GM23338 (cell line): ENCODE data around the gene GNPDA1. TPM values are rescaled to one million over a fixed set of nuclear protein-coding genes. Genes with fewer than 3 reads are reported as not detected.
A peak's percentile ranks its signal among the peaks of the same experiment; 100 is the strongest.

Experiments used
- ATAC-seq: fragments of 200-7000 bp; cut with Tn5 transposase; 3 replicates; pipeline ENCODE4 v1.9.1; 2020
- DNase-seq: peaks from one replicate; pipeline ENCODE4 v3.0.0-alpha.2; 2015; ENCODE audit warnings: low spot score
- H2AFZ ChIP-seq: fragments of 200-600 bp; sonication (generic); 2 replicates; pipeline ENCODE4 v1.8.0; 2016; ENCODE audit warnings: antibody characterized with exemption, mild to moderate bottlenecking, moderate library complexity
- H3F3A ChIP-seq: fragments of 200-600 bp; sonication (generic); replicated peaks from 2 replicates; pipeline ENCODE4 v1.8.0; 2017; ENCODE audit warnings: antibody characterized with exemption, mixed run types, low read depth
- H3K27ac ChIP-seq: fragments of 200-600 bp; sonication (generic); 2 replicates; pipeline ENCODE4 v1.6.1; 2016; ENCODE audit warnings: low read depth
- H3K27me3 ChIP-seq: fragments of 200-600 bp; sonication (generic); 2 replicates; pipeline ENCODE4 v1.8.0; 2016; ENCODE audit warnings: mild to moderate bottlenecking, mixed run types, moderate library complexity; ENCODE audit not compliant: insufficient read depth
- H3K36me3 ChIP-seq: fragments of 200-600 bp; sonication (generic); 2 replicates; pipeline ENCODE4 v1.8.0; 2016; ENCODE audit warnings: mild to moderate bottlenecking; ENCODE audit not compliant: insufficient read depth
- H3K4me1 ChIP-seq: fragments of 200-600 bp; sonication (generic); 2 replicates; pipeline ENCODE4 v1.8.0; 2016; ENCODE audit warnings: mild to moderate bottlenecking, moderate library complexity; ENCODE audit not compliant: insufficient read depth
- H3K4me2 ChIP-seq: fragments of 200-600 bp; sonication (generic); 2 replicates; pipeline ENCODE4 v1.7.1; 2017; ENCODE audit warnings: mixed run types
- H3K4me3 ChIP-seq: fragments of 200-600 bp; sonication (generic); 2 replicates; pipeline ENCODE4 v1.6.1; 2016; ENCODE audit warnings: mixed run types
- H3K79me2 ChIP-seq: fragments of 200-600 bp; sonication (generic); replicated peaks from 2 replicates; pipeline ENCODE4 v1.8.0; 2017; ENCODE audit warnings: mild to moderate bottlenecking; ENCODE audit not compliant: insufficient read depth
- H3K9me2 ChIP-seq: fragments of 200-600 bp; sonication (generic); 2 replicates; pipeline ENCODE4 v1.8.0; 2017; ENCODE audit not compliant: insufficient read depth
- H4K20me1 ChIP-seq: fragments of 200-600 bp; sonication (generic); replicated peaks from 2 replicates; pipeline ENCODE4 v1.8.0; 2017; ENCODE audit warnings: mild to moderate bottlenecking; ENCODE audit not compliant: insufficient read depth
- H3K27ac Mint-ChIP-seq: 2 replicates; pipeline ENCODE4 v1.8.0; 2020; ENCODE audit warnings: inconsistent platforms, mild to moderate bottlenecking, moderate library complexity, mixed read lengths
- H3K27me3 Mint-ChIP-seq: 3 replicates; pipeline ENCODE4 v1.8.0; 2022; ENCODE audit warnings: low read depth, mild to moderate bottlenecking, moderate library complexity, mixed read lengths, inconsistent platforms; ENCODE audit not compliant: insufficient read depth, poor library complexity
- H3K36me3 Mint-ChIP-seq: 3 replicates; pipeline ENCODE4 v1.8.0; 2021; ENCODE audit warnings: low read depth, mild to moderate bottlenecking, inconsistent platforms, moderate library complexity, mixed read lengths
- H3K4me1 Mint-ChIP-seq: 3 replicates; pipeline ENCODE4 v1.8.0; 2020; ENCODE audit warnings: mild to moderate bottlenecking, inconsistent platforms, mixed read lengths
- H3K4me3 Mint-ChIP-seq: 3 replicates; pipeline ENCODE4 v1.8.0; 2021; ENCODE audit warnings: moderate library complexity, mild to moderate bottlenecking, inconsistent platforms, mixed read lengths
- H3K9me3 Mint-ChIP-seq: 3 replicates; pipeline ENCODE4 v1.8.0; 2020; ENCODE audit warnings: moderate library complexity, mild to moderate bottlenecking, inconsistent platforms, mixed read lengths
- CREB1 ChIP-seq: fragments of 250-450 bp; sonication (Bioruptor Pico); IDR thresholded peaks from 2 replicates; pipeline ENCODE4 v1.5.0; 2020; ENCODE audit warnings: low read depth, mild to moderate bottlenecking, moderate library complexity
- EZH2 ChIP-seq: fragments of 200-600 bp; sonication (generic); IDR thresholded peaks from one replicate; pipeline ENCODE4 v1.8.0; 2017; ENCODE audit warnings: antibody characterized with exemption, mild to moderate bottlenecking, low read depth; ENCODE audit not compliant: unreplicated experiment
- EZH2phosphoT487 ChIP-seq: fragments of 200-600 bp; sonication (generic); IDR thresholded peaks from one replicate; pipeline ENCODE4 v1.8.1; 2018; ENCODE audit warnings: antibody characterized with exemption; ENCODE audit not compliant: unreplicated experiment
- POLR2AphosphoS5 ChIP-seq: IDR thresholded peaks from 2 replicates; pipeline ENCODE4 v1.6.1; 2016; ENCODE audit warnings: antibody characterized with exemption, low read depth
- ZNF114 ChIP-seq: fragments of 250-450 bp; sonication (Bioruptor Pico); IDR thresholded peaks from 2 replicates; pipeline ENCODE4 v1.5.0; 2020; ENCODE audit warnings: mild to moderate bottlenecking, moderate library complexity
- ZNF331 ChIP-seq: fragments of 250-450 bp; sonication (Bioruptor Pico); IDR thresholded peaks from 2 replicates; pipeline ENCODE4 v1.5.0; 2020; ENCODE audit warnings: low read depth, mild to moderate bottlenecking, moderate library complexity
- polyA plus RNA-seq: library from polyadenylated mRNA; unstranded; fragments of >200 nt; fragmentation: Nextera tagmentation; extraction: Ambion mirVana; gene quantifications from 2 replicates; pipeline ENCODE4 v1.2.1, GENCODE V29; 2016
- total RNA-seq: library from RNA; depleted of rRNA; stranded (reverse); fragments of >200 nt; shearing (Covaris generic); gene quantifications from 2 replicates; pipeline ENCODE4 v1.2.3, GENCODE V29; 2014
- TF ChIP-seq, protein P1 (sequence below), 2 experiments: fragments of 200-600 bp in 1 of 2; sonication (generic) in 1 of 2; conservative IDR thresholded peaks; 2 replicates each; pipeline versions ENCODE4 v1.5.1 to v1.6.1; 2016 to 2017; ENCODE audit warnings: antibody characterized with exemption in 2 of 2, low read depth in 2 of 2, mild to moderate bottlenecking in 2 of 2, moderate library complexity in 1 of 2
- TF ChIP-seq, protein P2 (sequence below): IDR thresholded peaks from one replicate; pipeline ENCODE4 v1.6.1; 2018; ENCODE audit warnings: antibody characterized with exemption; ENCODE audit not compliant: unreplicated experiment
- TF ChIP-seq, protein P3 (sequence below): IDR thresholded peaks from 2 replicates; pipeline ENCODE4 v1.6.1; 2016; ENCODE audit warnings: antibody characterized with exemption

Gene GNPDA1
- total and polyA plus RNA-seq, 2 experiments from 2014 or later, result 47.6 to 117 TPM

DNA sequence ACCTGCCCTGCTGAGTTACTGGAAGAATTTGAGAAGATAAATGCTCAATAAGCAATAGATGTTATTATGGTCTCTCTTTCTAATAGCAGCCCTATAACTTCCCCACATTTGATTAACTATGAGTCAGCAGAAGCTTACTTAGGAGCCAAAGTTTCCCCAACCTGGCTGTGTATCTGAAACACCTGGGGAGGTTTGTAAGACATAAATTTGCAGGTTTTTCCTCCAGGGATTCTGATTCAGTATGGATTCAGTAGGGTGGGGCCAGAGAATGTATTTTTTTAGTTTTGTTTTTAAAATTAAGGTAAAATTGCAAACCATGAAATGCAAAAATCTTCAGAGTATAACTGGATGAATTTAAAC lies 44.9 kb upstream of the GNPDA1 start (continued):
- TF ChIP-seq, protein P1, sequence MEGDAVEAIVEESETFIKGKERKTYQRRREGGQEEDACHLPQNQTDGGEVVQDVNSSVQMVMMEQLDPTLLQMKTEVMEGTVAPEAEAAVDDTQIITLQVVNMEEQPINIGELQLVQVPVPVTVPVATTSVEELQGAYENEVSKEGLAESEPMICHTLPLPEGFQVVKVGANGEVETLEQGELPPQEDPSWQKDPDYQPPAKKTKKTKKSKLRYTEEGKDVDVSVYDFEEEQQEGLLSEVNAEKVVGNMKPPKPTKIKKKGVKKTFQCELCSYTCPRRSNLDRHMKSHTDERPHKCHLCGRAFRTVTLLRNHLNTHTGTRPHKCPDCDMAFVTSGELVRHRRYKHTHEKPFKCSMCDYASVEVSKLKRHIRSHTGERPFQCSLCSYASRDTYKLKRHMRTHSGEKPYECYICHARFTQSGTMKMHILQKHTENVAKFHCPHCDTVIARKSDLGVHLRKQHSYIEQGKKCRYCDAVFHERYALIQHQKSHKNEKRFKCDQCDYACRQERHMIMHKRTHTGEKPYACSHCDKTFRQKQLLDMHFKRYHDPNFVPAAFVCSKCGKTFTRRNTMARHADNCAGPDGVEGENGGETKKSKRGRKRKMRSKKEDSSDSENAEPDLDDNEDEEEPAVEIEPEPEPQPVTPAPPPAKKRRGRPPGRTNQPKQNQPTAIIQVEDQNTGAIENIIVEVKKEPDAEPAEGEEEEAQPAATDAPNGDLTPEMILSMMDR (conservative IDR thresholded peaks at IDR 0.05; ENCODE audit: low read depth in 2 of 2), result no peak
- TF ChIP-seq ZNF114 (CRISPR knock-in tag), result no peak

DNA sequence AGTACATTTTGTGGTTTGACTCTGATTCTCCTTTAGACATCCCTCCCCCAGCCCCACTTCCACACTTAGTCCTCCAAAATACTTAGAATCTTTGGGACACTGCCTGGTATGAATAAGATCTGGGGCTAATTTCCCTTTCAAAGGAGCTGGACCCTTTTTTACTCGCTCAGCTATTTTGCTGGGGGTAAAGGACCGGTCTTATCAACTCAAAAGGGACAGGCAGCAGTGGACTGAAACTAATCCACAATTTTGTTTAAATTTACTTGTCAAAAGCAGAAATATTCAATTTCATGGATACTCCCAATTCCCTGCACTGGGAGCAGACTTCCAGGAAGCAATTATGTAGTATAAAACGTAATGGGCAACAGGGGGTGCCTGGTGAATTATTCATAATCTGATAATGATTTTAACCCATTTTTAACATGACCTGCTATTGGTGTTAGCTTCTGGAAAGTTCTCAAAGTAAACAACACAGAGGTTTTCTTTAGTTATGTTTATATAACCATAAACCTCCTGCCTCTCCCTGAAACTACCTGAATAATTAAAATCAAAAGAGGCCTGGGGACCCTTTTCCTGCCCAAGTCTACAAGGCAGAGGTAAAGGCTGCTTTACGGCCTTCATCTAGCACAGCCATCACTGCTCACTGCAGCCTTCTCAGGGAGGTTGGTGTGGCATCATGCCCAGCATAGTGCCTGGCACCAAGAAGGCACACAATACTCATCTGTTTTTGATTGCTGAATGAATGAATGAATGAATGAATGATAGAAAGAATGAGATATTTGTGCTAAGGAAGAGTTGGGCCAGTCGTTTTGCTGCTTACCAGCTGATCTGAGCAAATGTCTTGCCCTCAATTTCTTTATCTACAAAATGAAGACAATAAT lies 44.2 kb upstream of the GNPDA1 start:
- ATAC-seq (no peak), DNase-seq (no peak)
- no peaks in the 10 kb centered on the region for H4K20me1 ChIP-seq
- H3K27ac ChIP-seq, result no peak overlapping the region
- no peak overlapping the region for H3K4me3 Mint-ChIP-seq
- no peaks in the 10 kb centered on the region for H3K9me2 ChIP-seq
- no peaks in the 10 kb centered on the region for H3K27me3 Mint-ChIP-seq
- H3K27me3 ChIP-seq, result no peaks in the 10 kb centered on the region
- no peak overlapping the region for H3K4me3 ChIP-seq
- TF ChIP-seq EZH2 (no peak), POLR2AphosphoS5 (no peak)
- no peaks in the 10 kb centered on the region for H3K36me3 ChIP-seq
- no peaks in the 10 kb centered on the region for H3K36me3 Mint-ChIP-seq
- H3K4me1 Mint-ChIP-seq, result peaks cover 23% of the 10 kb centered on the region
- H3K4me1 ChIP-seq, result peaks cover 16% of the 10 kb centered on the region
- no peaks in the 10 kb centered on the region for H3K79me2 ChIP-seq
- H3K4me2 ChIP-seq, result peak overlapping the region; percentile 56
- H3F3A ChIP-seq, result no peaks in the 10 kb centered on the region
- no peak overlapping the region for H3K27ac Mint-ChIP-seq
- no peaks in the 10 kb centered on the region; the same call in 2 of the 3 replicates for H3K9me3 Mint-ChIP-seq
- H2AFZ ChIP-seq, result peak overlapping the region; percentile 61; the same call in 1 of the 2 replicates

DNA sequence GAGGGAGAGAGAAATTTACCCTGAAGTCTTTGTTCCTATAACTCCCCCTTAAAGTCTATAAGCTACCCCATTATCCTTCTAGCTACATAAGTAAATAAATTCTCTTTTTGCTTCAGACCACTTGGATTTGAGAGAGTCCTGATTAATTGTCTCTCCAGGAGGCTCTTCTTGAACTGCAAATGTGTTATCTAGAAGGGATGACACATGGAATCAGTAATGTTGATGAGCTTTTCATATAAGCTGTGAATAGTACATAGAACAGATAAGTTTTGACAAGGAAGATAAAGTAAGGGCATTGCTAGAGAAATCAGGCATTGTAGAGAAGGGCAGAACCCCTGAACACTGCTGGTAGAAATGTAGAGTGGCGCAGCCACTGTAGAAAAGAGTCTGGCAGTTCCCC lies 42.5 kb upstream of the GNPDA1 start:
- H3K4me2 ChIP-seq, result no peak overlapping the region
- no peak overlapping the region for H3K27ac Mint-ChIP-seq
- H2AFZ ChIP-seq, result no peak overlapping the region
- no peak for DNase-seq
- no peak overlapping the region for H3K4me3 ChIP-seq
- no peaks in the 10 kb centered on the region for H3K9me2 ChIP-seq
- H3K79me2 ChIP-seq, result no peaks in the 10 kb centered on the region
- H3K36me3 Mint-ChIP-seq, result no peaks in the 10 kb centered on the region
- no peaks in the 10 kb centered on the region; the same call in 2 of the 3 replicates for H3K9me3 Mint-ChIP-seq
- no peak overlapping the region for H3K4me3 Mint-ChIP-seq
- H3F3A ChIP-seq, result no peaks in the 10 kb centered on the region
- no peaks in the 10 kb centered on the region for H4K20me1 ChIP-seq
- no peaks in the 10 kb centered on the region for H3K36me3 ChIP-seq
- H3K4me1 Mint-ChIP-seq, result peaks cover 23% of the 10 kb centered on the region
- no peak overlapping the region for H3K27ac ChIP-seq
- H3K27me3 Mint-ChIP-seq, result no peaks in the 10 kb centered on the region
- no peaks in the 10 kb centered on the region for H3K27me3 ChIP-seq
- H3K4me1 ChIP-seq, result peaks cover 16% of the 10 kb centered on the region
- ATAC-seq, result no peak
- TF ChIP-seq ZNF331 (CRISPR knock-in tag) (no peak), CREB1 (no peak), POLR2AphosphoS5 (no peak), ZNF114 (CRISPR knock-in tag) (no peak), EZH2phosphoT487 (no peak)
- TF ChIP-seq, protein P2, sequence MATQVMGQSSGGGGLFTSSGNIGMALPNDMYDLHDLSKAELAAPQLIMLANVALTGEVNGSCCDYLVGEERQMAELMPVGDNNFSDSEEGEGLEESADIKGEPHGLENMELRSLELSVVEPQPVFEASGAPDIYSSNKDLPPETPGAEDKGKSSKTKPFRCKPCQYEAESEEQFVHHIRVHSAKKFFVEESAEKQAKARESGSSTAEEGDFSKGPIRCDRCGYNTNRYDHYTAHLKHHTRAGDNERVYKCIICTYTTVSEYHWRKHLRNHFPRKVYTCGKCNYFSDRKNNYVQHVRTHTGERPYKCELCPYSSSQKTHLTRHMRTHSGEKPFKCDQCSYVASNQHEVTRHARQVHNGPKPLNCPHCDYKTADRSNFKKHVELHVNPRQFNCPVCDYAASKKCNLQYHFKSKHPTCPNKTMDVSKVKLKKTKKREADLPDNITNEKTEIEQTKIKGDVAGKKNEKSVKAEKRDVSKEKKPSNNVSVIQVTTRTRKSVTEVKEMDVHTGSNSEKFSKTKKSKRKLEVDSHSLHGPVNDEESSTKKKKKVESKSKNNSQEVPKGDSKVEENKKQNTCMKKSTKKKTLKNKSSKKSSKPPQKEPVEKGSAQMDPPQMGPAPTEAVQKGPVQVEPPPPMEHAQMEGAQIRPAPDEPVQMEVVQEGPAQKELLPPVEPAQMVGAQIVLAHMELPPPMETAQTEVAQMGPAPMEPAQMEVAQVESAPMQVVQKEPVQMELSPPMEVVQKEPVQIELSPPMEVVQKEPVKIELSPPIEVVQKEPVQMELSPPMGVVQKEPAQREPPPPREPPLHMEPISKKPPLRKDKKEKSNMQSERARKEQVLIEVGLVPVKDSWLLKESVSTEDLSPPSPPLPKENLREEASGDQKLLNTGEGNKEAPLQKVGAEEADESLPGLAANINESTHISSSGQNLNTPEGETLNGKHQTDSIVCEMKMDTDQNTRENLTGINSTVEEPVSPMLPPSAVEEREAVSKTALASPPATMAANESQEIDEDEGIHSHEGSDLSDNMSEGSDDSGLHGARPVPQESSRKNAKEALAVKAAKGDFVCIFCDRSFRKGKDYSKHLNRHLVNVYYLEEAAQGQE, result no peak
- TF ChIP-seq, protein P3, sequence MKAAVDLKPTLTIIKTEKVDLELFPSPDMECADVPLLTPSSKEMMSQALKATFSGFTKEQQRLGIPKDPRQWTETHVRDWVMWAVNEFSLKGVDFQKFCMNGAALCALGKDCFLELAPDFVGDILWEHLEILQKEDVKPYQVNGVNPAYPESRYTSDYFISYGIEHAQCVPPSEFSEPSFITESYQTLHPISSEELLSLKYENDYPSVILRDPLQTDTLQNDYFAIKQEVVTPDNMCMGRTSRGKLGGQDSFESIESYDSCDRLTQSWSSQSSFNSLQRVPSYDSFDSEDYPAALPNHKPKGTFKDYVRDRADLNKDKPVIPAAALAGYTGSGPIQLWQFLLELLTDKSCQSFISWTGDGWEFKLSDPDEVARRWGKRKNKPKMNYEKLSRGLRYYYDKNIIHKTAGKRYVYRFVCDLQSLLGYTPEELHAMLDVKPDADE, result no peak
- TF ChIP-seq, protein P1 (conservative IDR thresholded peaks at IDR 0.05; ENCODE audit: low read depth in 2 of 2), result no peak
